Hepatic stellate cell (primary cell): Measurements from ENCODE around the gene SDCBP2.

ENCODE experiments used
- DNase-seq: peaks from one replicate; pipeline ENCODE4 v3.0.0; 2011; ENCODE audit warnings: low spot score

The SDCBP2 gene

GRCh38 chr20:1295276-1295930 is 33.5 kb downstream of the SDCBP2 start:
- no peak for DNase-seq

- DNase-seq, result no peak
Measured at GRCh38 chr20:1294497-1294896, 34.4 kb downstream of the SDCBP2 start.

- DNase-seq, result no peak
Measured at GRCh38 chr20:1293641-1294379, 35.1 kb downstream of the SDCBP2 start.

GRCh38 chr20:1292620-1293019 is 36.3 kb downstream of the SDCBP2 start:
- no peak for DNase-seq

GRCh38 chr20:1291191-1291741 is 37.7 kb downstream of the SDCBP2 start:
- peak; percentile 37 for DNase-seq

GRCh38 chr20:1287787-1288569 is 41.0 kb downstream of the SDCBP2 start:
- DNase-seq, result no peak

- no peak for DNase-seq
Measured at GRCh38 chr20:1287306-1287705, 41.6 kb downstream of the SDCBP2 start.

GRCh38 chr20:1286267-1287024 is 42.5 kb downstream of the SDCBP2 start:
- DNase-seq, result no peak

GRCh38 chr20:1283522-1284510 is 45.1 kb downstream of the SDCBP2 start:
- no peak for DNase-seq

- no peak for DNase-seq
Measured at GRCh38 chr20:1282966-1283365, 46.0 kb downstream of the SDCBP2 start.

GRCh38 chr20:1281279-1282057 is 47.5 kb downstream of the SDCBP2 start:
- no peak for DNase-seq

- DNase-seq, result no peak
Measured at GRCh38 chr20:1280195-1281102, 48.5 kb downstream of the SDCBP2 start.

- no peak for DNase-seq
Measured at GRCh38 chr20:1278993-1279392, 49.9 kb downstream of the SDCBP2 start.

GRCh38 chr20:1277529-1278322 is 51.2 kb downstream of the SDCBP2 start:
- no peak for DNase-seq

GRCh38 chr20:1275919-1276318 is 53.0 kb downstream of the SDCBP2 start:
- no peak for DNase-seq

GRCh38 chr20:1274485-1275311 is 54.2 kb downstream of the SDCBP2 start:
- DNase-seq, result no peak

GRCh38 chr20:1273366-1273765 is 55.6 kb downstream of the SDCBP2 start:
- no peak for DNase-seq
